ENCODE results near the gene PLEKHG7.

DNA sequence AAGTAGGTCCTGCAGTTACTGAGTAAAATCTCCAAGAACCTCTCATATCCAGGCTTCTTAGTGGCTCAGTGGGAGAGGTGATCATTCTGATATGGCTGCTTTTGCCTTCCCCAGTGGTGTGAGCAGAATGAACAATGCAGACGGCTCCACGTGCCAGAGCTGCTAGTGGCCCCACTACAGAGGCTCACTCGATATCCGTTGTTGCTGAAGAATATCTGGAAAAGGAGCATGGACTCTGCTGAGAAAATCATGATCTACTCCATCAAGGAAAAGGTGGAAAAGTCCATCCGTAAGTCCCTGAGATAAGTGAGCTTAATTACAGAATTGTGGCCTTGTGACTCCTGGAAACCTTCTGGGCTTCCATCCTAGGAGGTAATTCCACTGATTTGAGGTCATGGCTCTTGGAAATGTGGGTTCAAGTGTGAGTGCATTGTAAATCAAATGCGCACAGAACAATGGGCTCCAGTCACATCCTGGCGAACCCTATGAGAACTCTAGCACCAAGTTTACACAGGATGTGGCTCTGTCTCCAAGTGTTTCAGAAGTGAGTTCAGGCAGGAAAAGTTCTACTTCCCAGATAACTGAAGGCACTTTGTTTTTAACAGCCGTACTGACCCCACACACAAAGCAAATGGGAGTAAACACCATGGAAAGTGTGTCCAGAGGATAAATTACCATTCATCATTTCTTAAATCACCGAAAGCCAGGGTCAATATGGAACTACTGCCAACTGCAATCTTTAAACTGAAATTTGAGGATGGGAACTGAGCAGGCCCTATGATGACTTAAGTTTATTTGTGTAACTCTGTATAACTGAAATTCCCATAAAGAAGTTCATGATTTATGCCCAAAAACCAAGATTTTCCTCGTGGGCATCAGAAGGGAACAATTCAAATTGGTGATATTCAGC is 51.4 kb downstream of the PLEKHG7 start:
- TF ChIP-seq, protein P1, sequence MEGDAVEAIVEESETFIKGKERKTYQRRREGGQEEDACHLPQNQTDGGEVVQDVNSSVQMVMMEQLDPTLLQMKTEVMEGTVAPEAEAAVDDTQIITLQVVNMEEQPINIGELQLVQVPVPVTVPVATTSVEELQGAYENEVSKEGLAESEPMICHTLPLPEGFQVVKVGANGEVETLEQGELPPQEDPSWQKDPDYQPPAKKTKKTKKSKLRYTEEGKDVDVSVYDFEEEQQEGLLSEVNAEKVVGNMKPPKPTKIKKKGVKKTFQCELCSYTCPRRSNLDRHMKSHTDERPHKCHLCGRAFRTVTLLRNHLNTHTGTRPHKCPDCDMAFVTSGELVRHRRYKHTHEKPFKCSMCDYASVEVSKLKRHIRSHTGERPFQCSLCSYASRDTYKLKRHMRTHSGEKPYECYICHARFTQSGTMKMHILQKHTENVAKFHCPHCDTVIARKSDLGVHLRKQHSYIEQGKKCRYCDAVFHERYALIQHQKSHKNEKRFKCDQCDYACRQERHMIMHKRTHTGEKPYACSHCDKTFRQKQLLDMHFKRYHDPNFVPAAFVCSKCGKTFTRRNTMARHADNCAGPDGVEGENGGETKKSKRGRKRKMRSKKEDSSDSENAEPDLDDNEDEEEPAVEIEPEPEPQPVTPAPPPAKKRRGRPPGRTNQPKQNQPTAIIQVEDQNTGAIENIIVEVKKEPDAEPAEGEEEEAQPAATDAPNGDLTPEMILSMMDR (conservative IDR thresholded peaks at IDR 0.05; ENCODE audit: low read depth, low read length): no peak
- TF ChIP-seq EZH2 (IDR thresholded peaks at IDR 0.05; ENCODE audit: low read length, unreplicated experiment): no peak

All from PC-3 (cell line).